Pancreas (tissue), 10 donors: Measurements from ENCODE around the gene CALM1. TPM values are rescaled to one million over a fixed set of nuclear protein-coding genes. Genes with fewer than 3 reads are reported as not detected.

Source experiments
- ATAC-seq, 4 donors: fragments of 200-7000 bp; cut with Tn5 transposase; one replicate each; pipeline versions ENCODE4 v1.8.0 to v1.9.1; 2020; ENCODE audit warnings: mild to moderate bottlenecking in 4 of 4, moderate library complexity in 4 of 4
- DNase-seq, 6 donors: peaks; one replicate each; pipeline ENCODE4 v3.0.0-alpha.2; 2020
- FAIRE-seq: peaks from 2 replicates; lab custom pipeline; 2012; peaks lifted over from hg19 to GRCh38; lab: Jason Lieb, UNC
- H3K27ac ChIP-seq, 4 donors: fragments of 200-600 bp; sonication (generic); 1 replicate in 3 of 4; 2 replicates in 1 of 4; pipeline versions ENCODE4 v1.5.0 to v1.8.0; 2020
- H3K27me3 ChIP-seq, 4 donors: fragments of 200-600 bp; one replicate each; pipeline ENCODE4 v1.8.0; 2021
- H3K36me3 ChIP-seq, 3 donors: fragments of 200-600 bp; sonication (generic) in 1 of 3; one replicate each; pipeline versions ENCODE4 v1.5.0 to v1.8.0; 2020 to 2021
- H3K4me1 ChIP-seq, 3 donors: fragments of 200-600 bp; one replicate each; pipeline ENCODE4 v1.8.0; 2021
- H3K4me3 ChIP-seq, 4 donors: fragments of 200-600 bp; sonication (generic) in 2 of 4; one replicate each; pipeline versions ENCODE4 v1.5.0 to v1.8.0; 2020 to 2021
- H3K9me3 ChIP-seq, 4 donors: fragments of 200-600 bp; one replicate each; pipeline ENCODE4 v1.8.0; 2021
- WGBS, 2 donors: extraction: QIAGEN DNeasy Blood & Tissue Kit; methylation state at CpG; one replicate each; pipeline ENCODE4 v1.1.7; 2013; 5-methylcytosine and 5-hydroxymethylcytosine counted together
- intact Hi-C, 3 donors: fragments of 100-400 bp; cut with DNase I; formaldehyde crosslinking; loops; one replicate each; pipeline versions ENCODE4 v1.11.1 to v1.14.2; 2022
- polyA plus RNA-seq, 2 donors: library from polyadenylated mRNA; stranded (reverse); fragments of 200-250 nt; gene quantifications; one replicate each; pipeline ENCODE4 v1.2.3, GENCODE V29; 2013
- total RNA-seq, 6 donors: library from RNA; stranded (reverse); fragmentation: NEBNext Ultra II Directional in 4 of 6; extraction: Animal tissue kit (Norgen Biotek cat#: 25700) in 4 of 6; gene quantifications; one replicate each; pipeline versions ENCODE4 v1.2.1 to v1.2.4, GENCODE V29; 2021 to 2023
- TF ChIP-seq, protein P1 (sequence below), 4 donors: fragments of 200-600 bp; sonication (generic) in 3 of 4; IDR thresholded peaks; one replicate each; pipeline versions ENCODE4 v1.5.0 to v1.8.0; 2021; ENCODE audit warnings: antibody characterized with exemption in 4 of 4
- donor health status: healthy with polysubstance abuse.
- donor health status: DM: no; HTN: no; CAD: no; lungs with moderate emphysema.
- donor health status: DM: no; HTN: no; CAD: no.
- donor health status: control.
- donor health status: control.
- donor health status: Bipolar disorder and iron deficiency.
- donor health status: DM: yes; HTN: yes; CAD: no.
- donor health status: DM: no; HTN: no; CAD: no.
- donor health status: DM: no; HTN: no; CAD: no.
- donor health status: DM: yes; HTN: yes; CAD: no.

Gene CALM1
- total and polyA plus RNA-seq, 8 donors: 104 to 181 (median 141) TPM

DNA sequence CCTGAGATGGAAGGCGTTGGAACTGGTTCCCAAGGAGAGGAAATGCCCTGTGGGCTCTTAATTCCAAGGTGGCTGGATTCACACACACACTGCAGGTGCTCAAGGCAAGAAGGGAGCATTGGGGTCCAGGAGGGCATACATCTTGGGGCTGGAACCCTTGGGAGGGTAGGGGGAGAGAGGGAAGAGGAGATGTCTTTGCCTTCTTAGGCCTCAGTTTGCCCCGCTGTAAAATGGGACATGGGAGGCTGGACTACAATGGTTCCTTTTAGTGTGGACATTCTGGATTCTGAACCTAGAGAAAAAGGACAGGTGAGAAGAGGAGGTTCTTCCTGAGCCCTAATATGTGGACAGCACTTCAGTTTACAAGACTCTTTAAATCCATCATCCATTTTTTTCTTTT lies 43.8 kb downstream of the CALM1 start:
- FAIRE-seq (no peak), DNase-seq (no peak), ATAC-seq (no peak)
- no peaks in the 10 kb centered on the region for H3K27me3 ChIP-seq
- no peaks in the 10 kb centered on the region for H3K9me3 ChIP-seq
- 65 to 93% methylated on average over 2 of the region's 2 CpGs for WGBS, 2 donors
- H3K36me3 ChIP-seq: no peaks in the 10 kb centered on the region
- TF ChIP-seq, protein P1, sequence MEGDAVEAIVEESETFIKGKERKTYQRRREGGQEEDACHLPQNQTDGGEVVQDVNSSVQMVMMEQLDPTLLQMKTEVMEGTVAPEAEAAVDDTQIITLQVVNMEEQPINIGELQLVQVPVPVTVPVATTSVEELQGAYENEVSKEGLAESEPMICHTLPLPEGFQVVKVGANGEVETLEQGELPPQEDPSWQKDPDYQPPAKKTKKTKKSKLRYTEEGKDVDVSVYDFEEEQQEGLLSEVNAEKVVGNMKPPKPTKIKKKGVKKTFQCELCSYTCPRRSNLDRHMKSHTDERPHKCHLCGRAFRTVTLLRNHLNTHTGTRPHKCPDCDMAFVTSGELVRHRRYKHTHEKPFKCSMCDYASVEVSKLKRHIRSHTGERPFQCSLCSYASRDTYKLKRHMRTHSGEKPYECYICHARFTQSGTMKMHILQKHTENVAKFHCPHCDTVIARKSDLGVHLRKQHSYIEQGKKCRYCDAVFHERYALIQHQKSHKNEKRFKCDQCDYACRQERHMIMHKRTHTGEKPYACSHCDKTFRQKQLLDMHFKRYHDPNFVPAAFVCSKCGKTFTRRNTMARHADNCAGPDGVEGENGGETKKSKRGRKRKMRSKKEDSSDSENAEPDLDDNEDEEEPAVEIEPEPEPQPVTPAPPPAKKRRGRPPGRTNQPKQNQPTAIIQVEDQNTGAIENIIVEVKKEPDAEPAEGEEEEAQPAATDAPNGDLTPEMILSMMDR (IDR thresholded peaks at IDR 0.05): no peak
- no peaks in the 10 kb centered on the region for H3K4me1 ChIP-seq
- H3K4me3 ChIP-seq: no peak overlapping the region
- intact Hi-C loops: no loop called here
- H3K27ac ChIP-seq: no peak overlapping the region

DNA sequence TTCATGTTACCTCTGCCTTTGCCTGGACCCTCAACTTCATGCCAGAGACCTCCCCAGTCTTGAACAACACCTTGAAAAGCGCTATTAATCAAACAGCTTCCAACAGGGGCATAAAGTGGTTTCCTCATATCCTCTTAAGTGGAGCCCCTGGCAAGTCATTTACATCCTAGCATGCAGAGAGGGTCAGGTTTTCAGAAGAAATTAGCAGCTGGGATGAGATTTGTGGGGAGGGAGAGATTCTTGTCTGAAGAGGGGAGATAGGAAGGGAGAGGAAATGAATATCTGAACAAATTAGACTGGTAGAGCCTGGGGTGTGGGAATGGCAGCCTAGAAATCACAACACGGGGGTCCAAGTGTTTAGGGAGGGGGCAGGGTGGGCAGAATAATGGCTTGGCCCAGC lies 45.6 kb downstream of the CALM1 start:
- TF ChIP-seq, protein P1 (IDR thresholded peaks at IDR 0.05): no peak
- H3K4me3 ChIP-seq: no peak overlapping the region
- H3K27me3 ChIP-seq: no peaks in the 10 kb centered on the region
- no peaks in the 10 kb centered on the region for H3K9me3 ChIP-seq
- intact Hi-C loops: no loop called here
- FAIRE-seq: no peak
- ATAC-seq: no peak
- no peaks in the 10 kb centered on the region for H3K36me3 ChIP-seq
- no peaks in the 10 kb centered on the region for H3K4me1 ChIP-seq
- WGBS, 2 donors: 50 to 66% methylated on average over 2 of the region's 2 CpGs
- no peak for DNase-seq
- H3K27ac ChIP-seq: no peak overlapping the region

DNA sequence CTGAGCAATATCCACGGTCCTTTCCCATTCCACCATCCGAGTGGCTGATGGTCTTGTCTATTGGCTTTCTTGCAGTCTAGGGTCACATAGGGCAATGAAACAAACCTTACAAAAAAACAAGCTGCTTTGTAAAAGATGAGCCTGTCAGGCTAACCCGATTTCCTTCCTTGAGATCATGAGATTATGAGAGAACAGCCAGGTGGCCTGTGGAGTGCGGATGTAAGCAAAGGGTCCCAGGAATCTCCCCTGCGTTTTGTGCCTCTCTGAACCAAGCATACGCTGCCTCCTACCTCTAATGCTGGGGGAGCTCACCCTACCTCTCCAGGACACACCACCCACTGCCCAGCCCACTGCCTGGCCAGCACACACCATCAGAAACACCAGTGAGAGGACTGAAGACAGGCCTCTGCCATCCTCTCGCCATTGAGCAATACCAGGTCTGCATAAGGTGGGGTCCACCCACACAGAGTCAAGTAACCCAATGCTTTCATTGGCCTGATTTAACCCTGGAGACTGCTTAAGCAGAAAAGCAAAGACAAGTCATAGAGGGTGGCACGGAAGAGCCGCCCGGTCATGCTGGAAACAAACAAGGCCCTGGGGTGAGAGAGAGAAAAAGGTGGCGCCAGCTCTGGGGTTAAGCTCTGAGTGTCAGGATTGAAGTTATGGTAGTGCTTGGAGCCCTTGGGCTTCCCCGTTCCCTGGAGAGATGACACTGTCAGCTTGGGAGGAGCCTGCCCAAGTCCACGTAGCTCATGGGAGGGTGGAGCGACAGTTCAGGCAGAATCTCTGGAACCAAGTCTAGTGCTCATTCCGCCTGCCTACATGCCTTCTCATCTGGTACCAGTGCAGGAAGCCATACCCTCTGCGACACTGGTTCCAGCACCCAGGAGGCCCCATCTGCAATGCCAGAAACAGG lies 46.6 kb downstream of the CALM1 start:
- Histone ChIP-seq H3K4me3 (no peak overlapping the region), H3K27me3 (no peaks in the 10 kb centered on the region), H3K9me3 (no peaks in the 10 kb centered on the region), H3K27ac (peak overlapping the region in 2 of 4 donors; percentile 25 to 41), H3K4me1 (no peaks in the 10 kb centered on the region), H3K36me3 (no peaks in the 10 kb centered on the region)
- TF ChIP-seq, protein P1 (IDR thresholded peaks at IDR 0.05): no peak
- FAIRE-seq (no peak), DNase-seq (no peak), ATAC-seq (peak in 1 of 4 donors; percentile 9)
- WGBS, 2 donors: 80 to 83% methylated on average over 16 of the region's 16 CpGs
- intact Hi-C loops: no loop called here

DNA sequence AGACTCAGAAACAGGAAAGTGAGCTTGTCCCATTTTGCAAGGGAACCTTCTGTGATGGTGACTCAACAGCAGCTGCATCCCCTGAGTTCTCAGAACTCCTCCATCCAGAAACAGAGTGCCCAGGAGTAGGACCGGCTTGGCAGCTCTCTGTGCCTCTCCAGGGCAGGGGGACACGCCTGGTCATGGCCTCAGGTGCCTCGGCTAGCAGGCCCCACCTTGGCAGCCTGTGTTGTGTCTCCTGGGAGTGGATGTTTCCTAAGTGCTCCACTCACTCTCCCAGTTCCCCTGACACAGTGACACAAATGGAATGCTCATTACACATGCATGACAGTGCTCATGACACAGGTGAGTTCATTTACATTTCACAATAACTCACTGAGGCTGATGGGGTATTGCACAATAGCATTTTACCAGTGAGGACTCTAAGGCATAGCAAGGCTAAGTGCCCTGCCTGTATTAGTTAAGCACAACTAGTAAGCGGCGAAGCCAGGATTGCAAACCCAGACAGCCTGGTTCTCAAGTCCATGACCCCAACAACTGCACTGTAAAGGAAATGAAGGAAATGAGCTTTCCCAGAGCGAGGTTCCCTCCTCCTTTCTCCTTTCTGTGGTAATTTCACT lies 47.4 kb downstream of the CALM1 start:
- Histone ChIP-seq H3K4me1 (no peaks in the 10 kb centered on the region), H3K4me3 (no peak overlapping the region), H3K9me3 (no peaks in the 10 kb centered on the region), H3K27me3 (no peaks in the 10 kb centered on the region), H3K27ac (peak overlapping the region in 2 of 4 donors; percentile 25 to 41), H3K36me3 (no peaks in the 10 kb centered on the region)
- DNase-seq (peak in 1 of 6 donors; percentile 14), ATAC-seq (peak; percentile 69 to 91 (median 90)), FAIRE-seq (no peak)
- TF ChIP-seq, protein P1 (IDR thresholded peaks at IDR 0.05): no peak
- intact Hi-C loops: no loop called here
- WGBS, 2 donors: 53 to 59% methylated on average over 6 of the region's 6 CpGs
